HEK293 (cell line): ENCODE data around the gene RASEF.

Source experiments
- WT1 ChIP-seq: fragments of 450-650 bp; formaldehyde crosslinking; IDR thresholded peaks from 2 replicates; pipeline ENCODE4 v1.5.1; 2016; ENCODE audit warnings: missing biosample characterization, missing genetic modification characterization
- TF ChIP-seq, protein P1 (sequence below): fragments of 450-650 bp; formaldehyde crosslinking; IDR thresholded peaks from 2 replicates; pipeline ENCODE4 v1.5.1; 2016; ENCODE audit warnings: missing biosample characterization, missing genetic modification characterization

DNA sequence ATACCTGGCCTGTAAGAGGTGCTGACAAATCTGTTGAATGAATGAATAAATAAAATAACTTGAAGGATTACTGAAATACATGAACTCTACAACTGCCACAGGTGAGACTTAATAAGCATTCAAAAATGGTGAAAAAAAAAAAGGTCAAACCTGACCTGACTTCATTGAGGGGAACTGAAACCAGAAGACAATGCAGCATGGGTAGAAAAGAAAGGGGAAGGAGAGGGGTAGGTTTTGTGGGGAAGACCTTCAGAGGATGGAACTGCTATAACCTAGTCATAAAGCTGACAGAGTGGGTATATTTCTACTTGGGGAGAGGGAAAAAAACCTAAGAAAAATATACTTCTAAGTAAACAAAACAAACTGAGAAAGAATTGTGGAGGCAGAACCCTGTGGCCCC lies 56.6 kb downstream of the RASEF start:
- TF ChIP-seq, protein P1, sequence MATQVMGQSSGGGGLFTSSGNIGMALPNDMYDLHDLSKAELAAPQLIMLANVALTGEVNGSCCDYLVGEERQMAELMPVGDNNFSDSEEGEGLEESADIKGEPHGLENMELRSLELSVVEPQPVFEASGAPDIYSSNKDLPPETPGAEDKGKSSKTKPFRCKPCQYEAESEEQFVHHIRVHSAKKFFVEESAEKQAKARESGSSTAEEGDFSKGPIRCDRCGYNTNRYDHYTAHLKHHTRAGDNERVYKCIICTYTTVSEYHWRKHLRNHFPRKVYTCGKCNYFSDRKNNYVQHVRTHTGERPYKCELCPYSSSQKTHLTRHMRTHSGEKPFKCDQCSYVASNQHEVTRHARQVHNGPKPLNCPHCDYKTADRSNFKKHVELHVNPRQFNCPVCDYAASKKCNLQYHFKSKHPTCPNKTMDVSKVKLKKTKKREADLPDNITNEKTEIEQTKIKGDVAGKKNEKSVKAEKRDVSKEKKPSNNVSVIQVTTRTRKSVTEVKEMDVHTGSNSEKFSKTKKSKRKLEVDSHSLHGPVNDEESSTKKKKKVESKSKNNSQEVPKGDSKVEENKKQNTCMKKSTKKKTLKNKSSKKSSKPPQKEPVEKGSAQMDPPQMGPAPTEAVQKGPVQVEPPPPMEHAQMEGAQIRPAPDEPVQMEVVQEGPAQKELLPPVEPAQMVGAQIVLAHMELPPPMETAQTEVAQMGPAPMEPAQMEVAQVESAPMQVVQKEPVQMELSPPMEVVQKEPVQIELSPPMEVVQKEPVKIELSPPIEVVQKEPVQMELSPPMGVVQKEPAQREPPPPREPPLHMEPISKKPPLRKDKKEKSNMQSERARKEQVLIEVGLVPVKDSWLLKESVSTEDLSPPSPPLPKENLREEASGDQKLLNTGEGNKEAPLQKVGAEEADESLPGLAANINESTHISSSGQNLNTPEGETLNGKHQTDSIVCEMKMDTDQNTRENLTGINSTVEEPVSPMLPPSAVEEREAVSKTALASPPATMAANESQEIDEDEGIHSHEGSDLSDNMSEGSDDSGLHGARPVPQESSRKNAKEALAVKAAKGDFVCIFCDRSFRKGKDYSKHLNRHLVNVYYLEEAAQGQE (tag by site-specific recombination), result no peak
- no peak for TF ChIP-seq WT1 (tag by site-specific recombination)
